Vagina (tissue), 2 donors: ENCODE measurements around the gene PDE4D. TPM values are rescaled to one million over a fixed set of nuclear protein-coding genes. Genes with fewer than 3 reads are reported as not detected.

ENCODE experiments used
- DNase-seq, 2 donors: peaks; one replicate each; pipeline ENCODE4 v3.0.0-alpha.2; 2017; ENCODE audit errors: extremely low spot score in 2 of 2
- H3K27ac ChIP-seq: fragments of 200-600 bp; sonication (generic); one replicate; pipeline ENCODE4 v1.5.1; 2019
- H3K27me3 ChIP-seq: fragments of 200-600 bp; sonication (generic); one replicate; pipeline ENCODE4 v1.5.1; 2019
- H3K36me3 ChIP-seq, 2 donors: fragments of 200-600 bp; sonication (generic); one replicate each; pipeline ENCODE4 v1.5.1; 2017 to 2019
- H3K4me1 ChIP-seq: fragments of 200-600 bp; sonication (generic); one replicate; pipeline ENCODE4 v1.5.1; 2019
- H3K4me3 ChIP-seq, 2 donors: fragments of 200-600 bp; sonication (generic); 1 replicate in 1 of 2; 2 replicates in 1 of 2; pipeline ENCODE4 v1.5.1; 2016 to 2019
- H3K9me3 ChIP-seq: fragments of 200-600 bp; sonication (generic); one replicate; pipeline ENCODE4 v1.5.1; 2019
- POLR2A ChIP-seq, 2 donors: fragments of 450-650 bp; IDR thresholded peaks; one replicate each; pipeline ENCODE4 v1.6.1; 2017; ENCODE audit warnings: antibody characterized with exemption in 2 of 2, mild to moderate bottlenecking in 2 of 2, moderate library complexity in 2 of 2
- POLR2AphosphoS5 ChIP-seq, 2 donors: sonication (generic); formaldehyde crosslinking; IDR thresholded peaks; one replicate each; pipeline ENCODE4 v1.9.0; 2017; ENCODE audit warnings: antibody characterized with exemption in 2 of 2, mild to moderate bottlenecking in 2 of 2, low read depth in 1 of 2; ENCODE audit not compliant: insufficient read depth in 1 of 2
- intact Hi-C: fragments of 100-400 bp; cut with DNase I; formaldehyde crosslinking; loops from one replicate; pipeline ENCODE4 v1.15.1; 2023
- total RNA-seq: library from RNA; depleted of rRNA; stranded (reverse); fragments of >200 nt; gene quantifications from one replicate; pipeline ENCODE4 v1.2.3, GENCODE V29; 2016
- TF ChIP-seq, protein P1 (sequence below), 3 experiments: fragments of 450-650 bp in 2 of 3; fragments of 200-600 bp in 1 of 3; sonication (generic) in 1 of 3; IDR thresholded peaks; one replicate each; pipeline ENCODE4 v1.5.1; 2017 to 2019; ENCODE audit warnings: antibody characterized with exemption in 3 of 3, mild to moderate bottlenecking in 2 of 3, moderate library complexity in 2 of 3

Gene PDE4D
- total RNA-seq, 1 donor from 2014 or later = 86.9 TPM

DNA sequence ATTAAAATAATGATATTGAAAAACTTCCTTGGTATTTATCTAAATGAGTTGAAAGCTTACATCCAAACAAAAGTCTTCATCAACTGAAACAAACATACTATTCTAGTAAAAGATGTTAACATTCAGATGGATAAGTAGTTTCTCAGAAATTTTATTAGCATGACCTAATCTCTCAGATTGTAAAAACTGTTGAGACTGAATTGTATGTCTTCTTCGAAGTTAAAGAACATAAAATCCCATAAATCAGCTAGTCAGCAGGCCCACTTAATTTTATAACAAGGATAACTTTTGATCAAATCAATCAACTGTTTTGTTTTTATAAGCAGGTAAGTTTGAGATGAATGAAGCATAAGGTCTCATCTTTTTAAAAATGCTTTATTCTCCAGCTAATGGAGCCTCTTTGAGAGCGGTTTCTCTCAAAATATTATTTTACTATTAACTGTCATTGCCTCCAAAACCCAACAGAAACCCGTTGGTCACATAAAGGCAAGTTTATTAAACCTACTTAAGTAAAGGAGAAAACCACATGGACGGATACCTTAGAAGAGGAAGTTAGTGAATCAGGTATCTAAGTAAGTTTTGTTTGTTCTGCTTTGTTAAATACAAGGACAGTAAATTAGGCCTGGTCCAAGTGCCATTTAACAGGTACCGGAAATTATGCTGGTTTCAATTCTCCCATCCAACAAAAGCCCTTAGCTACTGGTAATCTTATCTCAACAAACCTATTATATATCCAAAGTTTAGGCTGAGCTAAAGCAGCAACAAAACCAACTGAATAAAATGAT is 457.0 kb downstream of the PDE4D start:
- no peak for DNase-seq
- no peaks in the 10 kb centered on the region for H3K27me3 ChIP-seq
- no peak overlapping the region for H3K27ac ChIP-seq
- no peaks in the 10 kb centered on the region for H3K36me3 ChIP-seq
- no peak overlapping the region for H3K4me3 ChIP-seq
- no peaks in the 10 kb centered on the region for H3K9me3 ChIP-seq
- peaks cover 6% of the 10 kb centered on the region for H3K4me1 ChIP-seq
- intact Hi-C loops = no loop called here
- TF ChIP-seq POLR2A (IDR thresholded peaks at IDR 0.05) (no peak), POLR2AphosphoS5 (IDR thresholded peaks at IDR 0.05; ENCODE audit: insufficient read depth in 1 of 2, low read depth in 1 of 2) (no peak)
- TF ChIP-seq, protein P1, sequence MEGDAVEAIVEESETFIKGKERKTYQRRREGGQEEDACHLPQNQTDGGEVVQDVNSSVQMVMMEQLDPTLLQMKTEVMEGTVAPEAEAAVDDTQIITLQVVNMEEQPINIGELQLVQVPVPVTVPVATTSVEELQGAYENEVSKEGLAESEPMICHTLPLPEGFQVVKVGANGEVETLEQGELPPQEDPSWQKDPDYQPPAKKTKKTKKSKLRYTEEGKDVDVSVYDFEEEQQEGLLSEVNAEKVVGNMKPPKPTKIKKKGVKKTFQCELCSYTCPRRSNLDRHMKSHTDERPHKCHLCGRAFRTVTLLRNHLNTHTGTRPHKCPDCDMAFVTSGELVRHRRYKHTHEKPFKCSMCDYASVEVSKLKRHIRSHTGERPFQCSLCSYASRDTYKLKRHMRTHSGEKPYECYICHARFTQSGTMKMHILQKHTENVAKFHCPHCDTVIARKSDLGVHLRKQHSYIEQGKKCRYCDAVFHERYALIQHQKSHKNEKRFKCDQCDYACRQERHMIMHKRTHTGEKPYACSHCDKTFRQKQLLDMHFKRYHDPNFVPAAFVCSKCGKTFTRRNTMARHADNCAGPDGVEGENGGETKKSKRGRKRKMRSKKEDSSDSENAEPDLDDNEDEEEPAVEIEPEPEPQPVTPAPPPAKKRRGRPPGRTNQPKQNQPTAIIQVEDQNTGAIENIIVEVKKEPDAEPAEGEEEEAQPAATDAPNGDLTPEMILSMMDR (IDR thresholded peaks at IDR 0.05) = no peak

DNA sequence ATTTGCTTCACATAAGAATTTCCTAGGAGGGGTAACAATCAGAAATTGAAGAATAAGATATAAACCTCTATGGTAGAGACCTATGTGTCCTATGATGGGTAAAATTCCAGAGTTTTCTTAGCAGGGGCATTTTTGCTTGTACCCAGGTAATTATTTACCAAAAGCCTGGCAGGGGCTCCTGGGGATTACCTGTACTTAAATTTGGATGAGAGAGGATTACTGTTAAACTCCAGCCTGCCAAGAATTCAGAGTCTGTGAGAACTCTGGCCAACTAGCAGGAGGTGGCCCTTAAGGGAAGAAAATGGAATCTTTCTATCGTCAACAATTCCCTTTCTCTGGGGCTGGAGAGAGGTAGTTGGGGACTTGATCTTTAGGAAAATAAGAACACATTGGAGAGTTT is 460.4 kb downstream of the PDE4D start:
- H3K9me3 ChIP-seq = no peaks in the 10 kb centered on the region
- H3K27me3 ChIP-seq = no peaks in the 10 kb centered on the region
- TF ChIP-seq, protein P1 (IDR thresholded peaks at IDR 0.05) = no peak
- TF ChIP-seq POLR2AphosphoS5 (IDR thresholded peaks at IDR 0.05; ENCODE audit: insufficient read depth in 1 of 2, low read depth in 1 of 2) = no peak
- TF ChIP-seq POLR2A (IDR thresholded peaks at IDR 0.05) = no peak
- peaks cover 6% of the 10 kb centered on the region for H3K4me1 ChIP-seq
- H3K36me3 ChIP-seq = no peaks in the 10 kb centered on the region
- no peak overlapping the region for H3K27ac ChIP-seq
- no peak for DNase-seq
- intact Hi-C loops = no loop called here
- H3K4me3 ChIP-seq = no peak overlapping the region

DNA sequence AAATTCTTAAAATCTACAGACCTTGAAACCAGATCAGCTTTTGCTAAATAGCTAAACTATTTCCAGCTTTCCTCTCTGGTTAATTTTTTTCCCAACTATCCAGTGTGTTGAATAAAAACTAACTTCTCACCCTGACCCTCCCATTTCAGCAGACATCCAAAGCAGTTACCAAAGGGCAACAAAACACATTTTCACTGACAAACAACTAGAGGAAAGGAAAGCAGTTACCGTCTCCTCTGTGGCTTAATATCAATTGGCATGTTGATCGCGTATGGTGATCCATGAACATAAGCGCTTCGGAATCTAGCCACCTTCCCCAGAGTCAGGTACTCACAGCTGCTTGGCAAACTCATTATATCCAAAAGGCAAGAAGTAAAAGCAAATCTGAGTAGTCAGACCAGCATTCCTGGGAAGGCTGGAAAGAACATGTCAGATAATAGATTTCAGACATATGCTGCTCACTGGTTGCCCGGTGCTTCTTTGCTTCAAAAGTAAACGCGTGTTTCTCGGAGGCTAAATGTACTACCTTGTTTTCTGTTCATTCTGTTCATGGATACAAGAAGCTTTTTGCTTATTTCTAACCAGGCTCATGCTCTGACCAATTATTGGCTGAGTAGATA is 463.4 kb downstream of the PDE4D start:
- intact Hi-C loops = no loop called here
- Histone ChIP-seq H3K27me3 (no peaks in the 10 kb centered on the region), H3K4me3 (no peak overlapping the region), H3K36me3 (no peaks in the 10 kb centered on the region), H3K27ac (no peak overlapping the region), H3K4me1 (no peaks in the 10 kb centered on the region), H3K9me3 (no peaks in the 10 kb centered on the region)
- DNase-seq = no peak
- TF ChIP-seq POLR2AphosphoS5 (IDR thresholded peaks at IDR 0.05; ENCODE audit: insufficient read depth in 1 of 2, low read depth in 1 of 2) (no peak), POLR2A (IDR thresholded peaks at IDR 0.05) (no peak)
- TF ChIP-seq, protein P1 (IDR thresholded peaks at IDR 0.05) = no peak

DNA sequence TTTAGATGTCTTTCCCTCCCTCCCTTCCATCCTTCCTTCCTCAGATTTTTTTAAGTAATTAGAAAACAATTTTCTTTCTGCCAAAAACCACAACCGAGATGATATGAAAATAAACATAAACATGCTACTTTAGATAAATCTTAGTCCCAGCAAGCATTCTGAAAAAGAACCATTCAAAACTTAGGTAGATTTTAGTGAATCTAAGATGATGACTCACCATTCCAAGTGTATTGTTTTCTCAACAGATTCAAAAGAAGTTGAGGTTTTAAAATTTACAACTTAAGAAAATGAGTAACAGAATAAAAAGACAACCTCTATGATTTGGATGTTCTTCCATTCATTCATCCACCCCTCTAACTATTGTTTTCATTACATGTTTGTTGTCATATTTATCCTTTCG is 465.1 kb downstream of the PDE4D start:
- Histone ChIP-seq H3K4me1 (no peaks in the 10 kb centered on the region), H3K36me3 (no peaks in the 10 kb centered on the region), H3K4me3 (no peak overlapping the region), H3K9me3 (no peaks in the 10 kb centered on the region), H3K27me3 (no peaks in the 10 kb centered on the region), H3K27ac (no peak overlapping the region)
- intact Hi-C loops = no loop called here
- no peak for TF ChIP-seq POLR2A (IDR thresholded peaks at IDR 0.05)
- TF ChIP-seq, protein P1 (IDR thresholded peaks at IDR 0.05) = no peak
- no peak for TF ChIP-seq POLR2AphosphoS5 (IDR thresholded peaks at IDR 0.05; ENCODE audit: insufficient read depth in 1 of 2, low read depth in 1 of 2)
- no peak for DNase-seq

DNA sequence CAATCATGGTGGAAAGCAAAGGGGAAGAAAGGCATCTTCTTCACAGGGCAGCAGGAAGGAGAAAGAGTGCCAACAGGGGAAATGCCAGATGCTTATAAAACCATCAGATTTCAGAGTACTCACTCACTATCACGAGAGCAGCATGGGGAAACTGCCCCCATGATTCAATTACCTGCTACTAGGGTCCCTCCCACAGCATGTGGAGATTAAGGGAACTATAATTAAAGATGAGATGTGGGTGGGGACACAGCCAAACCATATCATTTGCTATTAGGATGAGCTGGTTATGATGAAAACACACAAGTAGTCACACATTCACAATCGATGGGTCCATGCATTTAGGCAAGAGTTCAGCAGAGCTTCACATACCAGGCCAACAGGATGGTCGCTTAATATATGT is 469.0 kb downstream of the PDE4D start:
- H3K4me1 ChIP-seq = no peaks in the 10 kb centered on the region
- no peak for DNase-seq
- TF ChIP-seq POLR2A (IDR thresholded peaks at IDR 0.05) (no peak), POLR2AphosphoS5 (IDR thresholded peaks at IDR 0.05; ENCODE audit: insufficient read depth in 1 of 2, low read depth in 1 of 2) (no peak)
- TF ChIP-seq, protein P1 (IDR thresholded peaks at IDR 0.05) = no peak
- H3K36me3 ChIP-seq = no peaks in the 10 kb centered on the region
- no peaks in the 10 kb centered on the region for H3K27me3 ChIP-seq
- no peaks in the 10 kb centered on the region for H3K9me3 ChIP-seq
- no peak overlapping the region for H3K4me3 ChIP-seq
- H3K27ac ChIP-seq = no peak overlapping the region
- intact Hi-C loops = no loop called here
